HepG2 (cell line): ENCODE measurements around the gene PLEKHA5. TPM values are rescaled to one million over a fixed set of nuclear protein-coding genes. Genes with fewer than 3 reads are reported as not detected.

Experiments
- ATAC-seq: fragments of 200-7000 bp; cut with Tn5 transposase; 3 replicates; pipeline ENCODE4 v1.9.1; 2020; ENCODE audit warnings: mild to moderate bottlenecking, moderate library complexity
- Bru-seq: library from RNA; stranded (reverse); fragments of 400-500 nt; gene quantifications from one replicate; lab custom pipeline; 2021; lab: Mats Ljungman, UMichigan
- BruChase-seq, 2 experiments: library from RNA; stranded (reverse); fragments of 400-500 nt; gene quantifications; one replicate each; lab custom pipeline; 2021; lab: Mats Ljungman, UMichigan
- BruUV-seq: library from RNA; stranded (reverse); fragments of 400-500 nt; replicated peaks from 2 replicates; lab custom pipeline; 2021; lab: Mats Ljungman, UMichigan
- CTCF ChIA-PET: fragments of 300-600 bp; formaldehyde crosslinking; extraction: SDS; loops from one replicate; lab custom pipeline; 2021; ENCODE audit warnings: low total read pairs, inconsistent platforms, low intra/inter-chr PET ratio; lab: Yijun Ruan, JAX
- POLR2A ChIA-PET: fragments of 350-600 bp; sonication (Branson Sonifier 250); formaldehyde crosslinking; loops from one replicate; lab custom pipeline; 2020; ENCODE audit warnings: antibody characterized with exemption, inconsistent platforms; lab: Yijun Ruan, JAX
- DNase-seq: peaks from one replicate; pipeline ENCODE4 v3.0.0-alpha.2; 2015; ENCODE audit warnings: low spot score
- FAIRE-seq: peaks from 3 replicates; lab custom pipeline; 2011; peaks lifted over from hg19 to GRCh38; lab: Jason Lieb, UNC
- H2AFZ ChIP-seq: one replicate; pipeline ENCODE4 v1.6.1; 2011; ENCODE audit warnings: low read length, inconsistent platforms
- H3K27ac ChIP-seq: fragments of 300-600 bp; 3 replicates; pipeline ENCODE4 v1.8.0; 2011; ENCODE audit warnings: mixed run types, mild to moderate bottlenecking, mixed read lengths, low read length, inconsistent platforms; ENCODE audit not compliant: insufficient read depth; ENCODE audit errors: extremely low read length
- H3K27me3 ChIP-seq, 2 experiments: fragments of 200-600 bp in 1 of 2; 2 replicates in 1 of 2; 3 replicates in 1 of 2; pipeline versions ENCODE4 v1.6.0 to v1.8.0; 2011; ENCODE audit warnings: low read length in 2 of 2, mild to moderate bottlenecking in 2 of 2, moderate library complexity in 2 of 2, inconsistent platforms in 1 of 2; ENCODE audit not compliant: insufficient read depth in 2 of 2, control insufficient read depth in 1 of 2
- H3K36me3 ChIP-seq, 2 experiments: fragments of 200-600 bp in 1 of 2; replicated peaks in 1 of 2; 2 replicates in 1 of 2; 3 replicates in 1 of 2; pipeline versions ENCODE4 v1.5.1 to v1.8.0; 2011; ENCODE audit warnings: low read length in 2 of 2, inconsistent platforms in 1 of 2; ENCODE audit not compliant: insufficient read depth in 2 of 2, control insufficient read depth in 1 of 2
- H3K4me1 ChIP-seq: 2 replicates; pipeline ENCODE4 v1.5.1; 2012; ENCODE audit warnings: low read length, inconsistent platforms; ENCODE audit not compliant: insufficient read depth
- H3K4me2 ChIP-seq: 2 replicates; pipeline ENCODE4 v1.6.0; 2011; ENCODE audit warnings: low read depth, low read length, inconsistent platforms
- H3K4me3 ChIP-seq, 3 experiments: fragments of 200-600 bp in 1 of 3; sonication (generic), shearing (Covaris generic) in 1 of 3; replicated peaks in 1 of 3; 2 replicates each; pipeline ENCODE4 v1.5.1; 2011 to 2016; ENCODE audit warnings: low read length in 3 of 3, inconsistent platforms in 2 of 3, low read depth in 2 of 3, mild to moderate bottlenecking in 2 of 3, control low read depth in 1 of 3, mixed read lengths in 1 of 3; ENCODE audit not compliant: insufficient read depth in 1 of 3
- H3K79me2 ChIP-seq: one replicate; pipeline ENCODE4 v1.6.1; 2011; ENCODE audit warnings: low read length, inconsistent platforms; ENCODE audit not compliant: insufficient read depth
- H3K9ac ChIP-seq: 2 replicates; pipeline ENCODE4 v1.6.0; 2011; ENCODE audit warnings: mild to moderate bottlenecking, low read depth, low read length, inconsistent platforms; ENCODE audit not compliant: insufficient read depth
- H3K9me3 ChIP-seq: 2 replicates; pipeline ENCODE4 v1.5.1; 2012; ENCODE audit warnings: mild to moderate bottlenecking, low read length
- H4K20me1 ChIP-seq: 2 replicates; pipeline ENCODE4 v1.6.0; 2011; ENCODE audit warnings: inconsistent platforms, mild to moderate bottlenecking, low read length, moderate library complexity; ENCODE audit not compliant: insufficient read depth
- AHR ChIP-seq: IDR thresholded peaks from 2 replicates; pipeline ENCODE4 v1.6.1; 2018; ENCODE audit warnings: missing genetic modification reagents, missing compliant biosample characterization
- ATM ChIP-seq: fragments of 450-650 bp; IDR thresholded peaks from 2 replicates; pipeline ENCODE4 v1.7.1; 2017; ENCODE audit warnings: mild to moderate bottlenecking, borderline replicate concordance
- ETV6 ChIP-seq: sonication (generic); formaldehyde crosslinking; conservative IDR thresholded peaks from 2 replicates; pipeline ENCODE4 v1.4.0; 2020; ENCODE audit warnings: missing genetic modification reagents
- SNAPC4 ChIP-seq: sonication (generic); formaldehyde crosslinking; IDR thresholded peaks from 2 replicates; pipeline ENCODE4 v1.4.0; 2020; ENCODE audit warnings: mild to moderate bottlenecking, missing genetic modification reagents
- TBX3 ChIP-seq: fragments of 450-650 bp; IDR thresholded peaks from 2 replicates; pipeline ENCODE4 v1.6.1; 2017; ENCODE audit warnings: antibody characterized with exemption, mild to moderate bottlenecking, inconsistent platforms, borderline replicate concordance
- TSC22D2 ChIP-seq: sonication (generic); formaldehyde crosslinking; IDR thresholded peaks from 2 replicates; pipeline ENCODE4 v1.5.1; 2020; ENCODE audit warnings: missing genetic modification reagents, mild to moderate bottlenecking, borderline replicate concordance
- ZNF281 ChIP-seq: sonication (generic); formaldehyde crosslinking; IDR thresholded peaks from 2 replicates; pipeline ENCODE4 v1.4.0; 2020; ENCODE audit warnings: missing genetic modification reagents, borderline replicate concordance
- ZNF446 ChIP-seq: sonication (generic); formaldehyde crosslinking; IDR thresholded peaks from 2 replicates; pipeline ENCODE4 v1.5.0; 2020; ENCODE audit warnings: mild to moderate bottlenecking, missing genetic modification reagents
- WGBS: methylation state at CpG from one replicate; pipeline ENCODE4 v1.1.6; 2017; ENCODE audit warnings: low lambda C conversion rate; 5-methylcytosine and 5-hydroxymethylcytosine counted together
- in situ Hi-C: cut with HindIII; loops from 2 replicates; pipeline ENCODE4 v1.10.0; 2017; ENCODE audit warnings: low pct_unique_long_range_greater_than_20kb; ENCODE audit not compliant: extremely low pct_ligation_motif_present
- intact Hi-C: fragments of 100-400 bp; cut with micrococcal nuclease; formaldehyde crosslinking; loops from one replicate; pipeline ENCODE4 v1.10.0; 2022; ENCODE audit not compliant: unreplicated experiment
- long read RNA-seq, 2 experiments: library from RNA in 1 of 2; library from polyadenylated mRNA in 1 of 2; stranded (forward) in 1 of 2; unstranded in 1 of 2; transcript quantifications; one replicate each; pipeline ENCODE4 v2.0.0, GENCODE V29; 2019 to 2022
- polyA minus RNA-seq, 3 experiments: library from RNA; depleted of rRNA, polyadenylated mRNA; stranded (reverse); fragments of >200 nt; gene quantifications; 2 replicates each; pipeline ENCODE4 v1.2.3, GENCODE V29; 2011; ENCODE audit warnings: low replicate concordance in 1 of 3
- polyA plus RNA-seq, 8 experiments: library from polyadenylated mRNA; depleted of rRNA in 3 of 8; stranded (reverse) in 7 of 8; unstranded in 1 of 8; fragments of >200 nt; fragmentation: Illumina TruSeq in 4 of 8; extraction: Trizol in 4 of 8; gene quantifications; 2 replicates each; pipeline versions ENCODE4 v1.2.1 to v1.2.3, GENCODE V29; 2011 to 2016; ENCODE audit warnings: low read depth in 4 of 8, missing spikeins in 1 of 8, mixed read lengths in 1 of 8; ENCODE audit not compliant: insufficient read depth in 1 of 8
- total RNA-seq, 5 experiments: library from RNA; depleted of rRNA; stranded (reverse); fragments of >200 nt; fragmentation: Illumina TruSeq; extraction: Trizol; gene quantifications; 2 replicates each; pipeline ENCODE4 v1.2.3, GENCODE V29; 2016; ENCODE audit warnings: low read depth in 1 of 5

Gene PLEKHA5
- total RNA-seq (2016; rRNA removed; fragmentation: Illumina TruSeq; extraction: Trizol): 15.4 and 18.3 TPM in 2 replicates
- 7.4 and 7.7 TPM in 2 replicates for total RNA-seq (2016; cell fraction: cytosol; rRNA removed; fragmentation: Illumina TruSeq; extraction: Trizol; ENCODE audit: low read depth)
- 15.1 and 18.8 TPM in 2 replicates for total RNA-seq (2016; cell fraction: insoluble cytoplasmic fraction; rRNA removed; fragmentation: Illumina TruSeq; extraction: Trizol)
- 9.7 and 11.5 TPM in 2 replicates for total RNA-seq (2016; cell fraction: membrane; rRNA removed; fragmentation: Illumina TruSeq; extraction: Trizol)
- 37.5 TPM in 2 replicates for total RNA-seq (2016; cell fraction: nucleus; rRNA removed; fragmentation: Illumina TruSeq; extraction: Trizol)
- polyA plus RNA-seq (2011; rRNA removed): 4.2 TPM in 2 replicates
- polyA plus RNA-seq (2011; cell fraction: cytosol; rRNA removed): 1.9 and 3.2 TPM in 2 replicates
- polyA plus RNA-seq (2011; cell fraction: nucleus; rRNA removed): 4.5 and 5.1 TPM in 2 replicates
- 8.3 and 9.2 TPM in 2 replicates for polyA plus RNA-seq (2012)
- 2.1 and 2.5 TPM in 2 replicates for polyA plus RNA-seq (2016; cell fraction: cytosol; fragmentation: Illumina TruSeq; extraction: Trizol; ENCODE audit: low read depth)
- 18.8 and 19.1 TPM in 2 replicates for polyA plus RNA-seq (2016; cell fraction: insoluble cytoplasmic fraction; fragmentation: Illumina TruSeq; extraction: Trizol; ENCODE audit: low read depth)
- 5.4 and 6.0 TPM in 2 replicates for polyA plus RNA-seq (2016; cell fraction: membrane; fragmentation: Illumina TruSeq; extraction: Trizol; ENCODE audit: low read depth)
- polyA plus RNA-seq (2016; cell fraction: nucleus; fragmentation: Illumina TruSeq; extraction: Trizol; ENCODE audit: insufficient read depth, low read depth): 18.7 and 20.9 TPM in 2 replicates
- 6.9 and 7.2 TPM in 2 replicates for polyA minus RNA-seq (2011; rRNA and poly(A)+ RNA removed; ENCODE audit: low replicate concordance)
- polyA minus RNA-seq (2011; cell fraction: cytosol; rRNA and poly(A)+ RNA removed): 5.7 and 7.0 TPM in 2 replicates
- 47.4 and 51.5 TPM in 2 replicates for polyA minus RNA-seq (2011; cell fraction: nucleus; rRNA and poly(A)+ RNA removed)
- percentile 73 among the genes with signal in this experiment for Bru-seq, nascent RNA
- percentile 68 among the genes with signal in this experiment for BruChase-seq, experiment 1, labeled RNA remaining after a 6-hour chase
- percentile 73 among the genes with signal in this experiment for BruChase-seq, experiment 2, labeled RNA remaining after a 2-hour chase
- long read RNA-seq, experiment 1, full-length matches to known transcripts: 2 of 9 reads
- long read RNA-seq, experiment 1, partial matches to known transcripts: 6 of 9 reads
- long read RNA-seq, experiment 1, other reads (novel, unspliced or antisense): 1 of 9 reads
- long read RNA-seq, experiment 2, full-length matches to known transcripts: 1 of 16 reads
- long read RNA-seq, experiment 2, partial matches to known transcripts: 7 of 16 reads
- long read RNA-seq, experiment 2, other reads (novel, unspliced or antisense): 8 of 16 reads

GRCh38 chr12:19129486-19130223 lies at the start of gene PLEKHA5:
Gene PLEKHA5 (plus strand): TSS chr12:19129733. CDS start chr12:19129800, 67 bp downstream.
- H3K79me2 ChIP-seq: peaks cover 21% of the 10 kb centered on the region
- no peaks in the 10 kb centered on the region; a peak in 1 of 5 replicates for H3K36me3 ChIP-seq
- no peak for FAIRE-seq
- intact Hi-C loops (loop anchor here (1.0 to 10.0 kb wide), 7 partner anchors 15 to 269 kb away; no protein-coding TSS in a partner anchor), in situ Hi-C loops (no loop called here)
- H3K4me3 ChIP-seq: peak within 1 kb of the TSS; percentile 82 to 85 (median 83)
- H3K9me3 ChIP-seq: peaks cover 7% of the 10 kb centered on the region; the same call in 1 of the 2 replicates
- peak; percentile 87 for ATAC-seq
- H3K9ac ChIP-seq: peak within 1 kb of the TSS; percentile 71
- no peaks in the 10 kb centered on the region for H4K20me1 ChIP-seq
- WGBS: no CpG with 5 or more reads among the region's 103 CpGs
- ChIA-PET POLR2A (interaction anchor here (0.8 kb wide), 1 partner anchor 224 kb away, joined by 3 read pairs; no protein-coding TSS in a partner anchor), CTCF (no interaction called here)
- H3K4me2 ChIP-seq: peak within 1 kb of the TSS; percentile 82
- H3K4me1 ChIP-seq: peaks cover 27% of the 10 kb centered on the region
- no peaks in the 10 kb centered on the region for H3K27me3 ChIP-seq
- peak within 1 kb of the TSS; percentile 66 for H3K27ac ChIP-seq
- no TSS peak for BruUV-seq
- H2AFZ ChIP-seq: peak within 1 kb of the TSS; percentile 90
- peak; percentile 44 for DNase-seq
- TF ChIP-seq ATM (no peak), ZNF281 (CRISPR knock-in tag) (peak; percentile 4; the same call in 1 of the 2 replicates), ZNF446 (CRISPR knock-in tag) (0 out of 2 replicates have a peak, but pooled peaks have one; percentile 63), ETV6 (CRISPR knock-in tag) (no peak), SNAPC4 (CRISPR knock-in tag) (no peak), TBX3 (no peak), AHR (CRISPR knock-in tag) (0 out of 2 replicates have a peak, but pooled peaks have one; percentile 30), TSC22D2 (no peak)
